Sciatic nerve (tissue), 2 donors: ENCODE data around the gene OBSL1. TPM values are rescaled to one million over a fixed set of nuclear protein-coding genes. Genes with fewer than 3 reads are reported as not detected.

Experiments used
- ATAC-seq: fragments of 200-7000 bp; cut with Tn5 transposase; one replicate; pipeline ENCODE4 v1.9.1; 2020; ENCODE audit warnings: mild to moderate bottlenecking, moderate library complexity
- DNase-seq: peaks from one replicate; pipeline ENCODE4 v3.0.0-alpha.2; 2020; ENCODE audit warnings: low spot score
- intact Hi-C: fragments of 100-400 bp; cut with DNase I; formaldehyde crosslinking; loops from one replicate; pipeline ENCODE4 v1.14.2; 2022
- total RNA-seq: library from RNA; stranded (reverse); fragmentation: NEBNext Ultra II Directional; extraction: Animal tissue kit (Norgen Biotek cat#: 25700); gene quantifications from one replicate; pipeline ENCODE4 v1.2.1, GENCODE V29; 2021
- donor health status: DM: no; HTN: no; CAD: no.
- donor health status: DM: no; HTN: no; CAD: no.

Gene OBSL1
- total RNA-seq, 1 donor from 2014 or later = 85.2 TPM

DNA sequence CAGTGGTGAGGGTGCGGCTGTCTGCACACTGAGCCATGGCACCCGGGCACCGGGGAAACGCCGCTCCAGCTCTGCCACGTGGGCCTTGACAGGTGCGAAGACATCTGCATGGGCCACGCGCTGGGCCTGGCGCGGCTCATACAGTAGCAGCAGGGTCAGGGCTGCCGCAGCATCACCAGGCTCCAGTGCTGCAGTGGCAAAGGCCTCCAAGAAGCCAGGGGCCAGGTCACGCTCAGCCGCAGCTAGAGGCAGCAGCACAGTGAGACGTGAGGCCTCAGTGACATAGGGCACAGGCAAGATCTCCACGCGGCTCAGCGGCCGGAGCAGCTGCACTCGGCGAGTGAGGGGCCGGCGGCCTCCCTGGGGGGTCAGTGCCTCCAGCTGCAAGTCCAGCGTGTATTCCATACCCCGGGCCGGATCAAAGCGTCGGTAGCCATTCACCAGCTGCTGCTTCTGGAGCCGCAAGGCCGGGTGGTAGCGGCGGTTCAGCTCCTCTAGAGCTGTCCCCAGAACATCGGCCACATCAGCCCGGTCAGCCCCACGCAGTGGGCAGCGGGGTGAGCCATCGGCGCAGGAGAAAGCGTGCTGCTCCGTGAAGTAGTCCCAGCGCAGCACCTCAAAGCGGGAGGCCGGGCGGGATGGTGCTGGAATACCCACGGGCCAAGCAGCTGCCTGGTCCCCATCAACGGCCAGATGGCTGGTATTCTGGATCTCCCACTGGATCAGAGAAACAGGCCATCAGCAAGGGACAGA is 31.2 kb downstream of the OBSL1 start:
- intact Hi-C loops = loop anchor here (5.0 kb wide), 1 partner anchor 102 kb away; no protein-coding TSS in a partner anchor
- DNase-seq = no peak
- ATAC-seq = no peak

DNA sequence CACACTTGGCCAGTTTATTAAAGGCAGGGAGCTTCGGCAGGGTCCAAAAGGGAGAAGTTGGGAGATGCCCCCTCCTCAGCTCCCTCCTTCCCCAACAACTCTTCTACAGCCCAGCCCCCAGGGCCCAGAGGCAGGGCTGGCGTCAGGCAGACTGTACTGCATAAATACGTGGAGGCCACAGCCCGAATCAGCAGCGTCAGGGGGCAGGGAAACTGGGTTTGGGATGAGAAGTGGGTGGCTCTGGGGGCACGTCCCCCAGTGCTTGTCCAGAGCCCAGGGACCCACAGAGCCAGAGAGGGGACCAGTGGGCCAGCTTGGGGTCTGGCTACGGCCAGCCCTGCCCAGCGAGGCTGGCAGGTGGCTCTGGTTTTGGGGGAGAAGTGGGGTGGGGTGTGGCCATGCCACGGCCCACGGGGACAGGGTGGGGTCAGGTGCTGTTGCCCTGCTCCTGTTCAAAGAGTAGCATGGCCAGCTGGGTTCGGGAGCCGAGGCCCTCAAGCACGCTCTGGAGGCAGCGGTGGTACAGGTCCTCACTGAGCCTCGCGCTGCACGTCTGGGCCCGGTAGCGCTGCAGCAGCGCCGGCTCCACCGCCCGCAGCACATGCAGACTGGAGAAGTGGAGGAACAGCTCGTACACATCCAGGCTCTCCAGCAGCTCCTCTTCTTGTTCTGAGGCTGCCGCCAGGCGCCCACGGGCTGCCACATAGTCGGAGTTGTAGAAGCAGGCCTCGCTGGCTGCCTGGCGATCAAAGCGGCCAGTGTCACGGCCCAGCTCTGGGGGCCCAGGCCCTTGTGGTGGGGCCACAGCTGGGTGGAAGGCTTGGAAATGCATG is 32.2 kb downstream of the OBSL1 start:
- DNase-seq (no peak), ATAC-seq (no peak)
- intact Hi-C loops = no loop called here

DNA sequence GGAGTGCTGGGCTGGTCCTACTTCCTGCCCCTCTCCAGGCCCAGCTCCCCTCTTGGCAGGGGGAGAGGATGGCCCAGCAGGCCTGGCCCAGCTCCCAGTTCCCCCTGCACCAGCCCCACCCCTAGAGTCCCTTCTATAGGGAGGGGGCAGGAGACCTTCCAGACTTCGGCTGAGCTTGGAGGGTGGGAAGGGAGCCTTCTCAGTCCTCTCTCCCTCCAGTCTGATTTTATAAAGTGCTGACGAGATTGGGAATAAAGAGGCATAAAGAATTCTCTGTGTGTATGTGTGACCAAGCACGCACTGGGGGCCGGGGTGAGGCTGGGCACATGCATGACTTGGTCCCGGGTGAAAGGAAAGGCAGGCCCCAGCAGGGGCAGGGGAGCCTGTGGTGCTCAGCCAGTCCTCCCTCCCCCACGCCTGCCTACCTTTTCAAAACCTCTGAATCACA is 32.8 kb downstream of the OBSL1 start:
- intact Hi-C loops = no loop called here
- ATAC-seq = peak; percentile 6

DNA sequence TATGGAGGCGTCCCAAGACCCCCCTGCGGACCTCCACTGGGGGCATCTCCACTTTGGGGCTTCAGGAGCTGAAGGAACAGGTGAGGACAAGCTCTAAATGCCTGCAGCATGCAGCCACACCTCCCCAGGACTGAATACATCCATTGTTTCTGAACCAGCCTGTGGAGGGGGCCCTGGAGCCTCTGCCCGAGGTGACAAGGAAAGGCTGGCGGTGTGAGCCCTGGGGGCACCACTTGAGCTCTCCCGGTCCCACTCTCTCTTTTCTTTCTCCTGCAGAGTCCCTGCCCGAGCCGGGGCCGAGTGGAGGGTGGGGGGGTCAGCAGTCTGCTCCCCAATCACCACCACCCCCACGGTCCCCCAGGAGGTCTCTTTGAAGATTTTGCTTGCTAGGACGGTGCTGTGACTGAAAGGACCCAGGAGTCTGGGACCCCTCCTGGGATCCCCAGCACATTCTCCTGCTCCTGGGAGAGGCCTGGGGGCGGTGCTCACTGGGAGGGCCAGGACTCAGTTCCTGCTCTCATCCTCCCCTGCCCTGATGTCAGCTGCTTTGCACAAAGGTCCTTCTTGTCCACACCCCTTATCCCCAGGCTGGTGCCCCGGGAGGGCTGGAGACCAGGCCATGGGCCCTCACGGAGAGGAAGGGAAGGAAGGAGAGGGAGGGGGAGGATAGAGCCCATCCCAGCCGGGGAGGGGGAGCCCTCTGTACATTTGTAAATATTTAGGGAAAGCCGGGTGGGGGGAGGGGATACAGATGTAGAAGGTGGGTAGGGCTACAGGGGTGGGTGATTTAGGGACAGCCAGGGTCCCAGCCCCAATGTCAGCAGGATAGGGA is 33.5 kb downstream of the OBSL1 start:
- peak; percentile 3 for ATAC-seq
- intact Hi-C loops = no loop called here
- DNase-seq = no peak

More for the DNA sequence above, 32.8 kb downstream of the OBSL1 start:
- DNase-seq = no peak

DNA sequence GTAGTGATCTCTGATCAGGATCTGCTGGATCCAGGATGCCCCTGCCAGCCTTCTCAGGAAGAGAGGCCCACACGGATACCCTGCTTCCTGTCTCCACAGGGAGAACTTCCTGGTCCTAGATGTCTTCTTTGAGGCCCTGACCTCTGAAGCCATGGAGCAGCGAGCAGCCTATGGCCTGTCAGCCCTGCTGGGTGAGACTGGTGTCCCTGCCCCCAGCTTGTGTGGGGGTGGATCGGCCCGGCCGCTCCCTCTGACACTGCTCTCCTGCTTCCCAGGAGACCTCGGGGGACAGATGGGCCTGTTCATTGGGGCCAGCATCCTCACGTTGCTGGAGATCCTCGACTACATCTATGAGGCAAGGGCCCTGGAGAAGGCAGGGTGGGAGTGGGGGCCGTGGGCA is 34.4 kb downstream of the OBSL1 start:
- ATAC-seq (no peak), DNase-seq (no peak)
- intact Hi-C loops = no loop called here

DNA sequence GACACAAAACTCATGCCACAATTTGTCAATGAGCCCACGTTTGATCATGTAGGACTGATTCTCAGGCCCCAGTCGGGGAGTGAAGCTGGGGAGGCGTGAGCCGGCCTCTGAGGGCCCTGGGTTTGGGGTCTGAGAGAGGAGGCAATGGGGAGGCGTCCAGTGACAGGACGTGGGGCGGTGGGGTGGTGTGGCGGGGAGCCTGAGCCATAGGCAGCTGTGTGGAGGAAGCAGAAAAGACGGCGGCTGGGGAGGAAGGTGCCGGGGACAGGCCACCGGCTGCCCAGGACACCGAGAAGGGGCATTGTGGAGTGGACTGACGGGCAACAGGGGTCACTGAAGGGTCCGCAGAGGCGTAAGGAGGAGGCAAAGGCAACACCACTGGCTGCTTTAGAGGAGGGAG is 34.9 kb downstream of the OBSL1 start:
- DNase-seq (no peak), ATAC-seq (no peak)
- intact Hi-C loops = no loop called here

DNA sequence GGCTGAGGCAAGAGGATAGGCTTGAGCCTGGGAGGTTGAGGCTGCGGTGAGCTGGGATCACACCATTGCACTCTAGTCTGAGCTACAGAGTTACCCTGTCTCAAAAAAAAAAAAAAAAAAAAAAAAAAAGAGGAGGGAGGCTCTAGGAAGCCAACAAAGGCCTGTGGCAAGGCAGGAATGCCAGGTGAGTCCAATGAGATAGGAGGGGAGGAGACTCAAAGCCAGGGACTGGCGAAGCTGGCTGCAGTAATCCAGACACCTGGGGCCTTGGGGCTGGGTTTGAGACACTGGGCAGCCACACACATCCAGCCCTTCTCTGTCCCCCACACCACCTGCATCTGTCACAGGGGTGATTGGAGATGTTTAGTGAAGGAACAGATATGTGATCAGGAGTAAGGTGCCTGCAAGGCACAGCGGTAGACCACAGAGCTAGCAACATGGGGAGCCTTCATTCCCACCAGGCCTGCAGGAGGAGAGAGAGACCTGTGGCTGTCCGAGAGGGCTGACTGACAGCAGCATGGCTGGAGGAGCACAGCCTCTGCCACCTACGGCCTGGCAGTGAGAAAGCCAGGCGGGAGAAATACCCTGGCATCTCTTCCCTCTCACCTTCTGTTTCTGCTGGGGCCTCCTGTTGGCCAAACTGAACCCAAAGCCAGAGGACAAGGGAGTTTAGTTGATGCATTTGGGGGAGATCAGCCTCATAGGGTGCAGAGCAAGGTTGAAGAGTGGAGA is 37.2 kb downstream of the OBSL1 start:
- DNase-seq (no peak), ATAC-seq (no peak)
- intact Hi-C loops = loop anchor here (5.0 kb wide), 1 partner anchor 132 kb away; no protein-coding TSS in a partner anchor

DNA sequence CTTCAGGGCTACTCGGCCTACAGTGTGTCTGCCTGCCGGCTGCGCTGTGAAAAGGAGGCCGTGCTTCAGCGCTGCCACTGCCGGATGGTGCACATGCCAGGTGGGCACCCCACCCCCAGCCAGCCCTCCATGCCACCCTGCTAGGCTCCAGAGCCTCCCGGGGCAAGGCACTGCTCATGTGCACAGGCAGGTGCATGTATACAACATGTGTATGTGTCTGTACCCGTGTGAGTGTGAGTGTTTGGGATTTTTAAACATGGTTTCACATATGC is 39.0 kb downstream of the OBSL1 start:
- intact Hi-C loops = loop anchor here (5.0 kb wide), 1 partner anchor 130 kb away; no protein-coding TSS in a partner anchor
- DNase-seq (no peak), ATAC-seq (no peak)

DNA sequence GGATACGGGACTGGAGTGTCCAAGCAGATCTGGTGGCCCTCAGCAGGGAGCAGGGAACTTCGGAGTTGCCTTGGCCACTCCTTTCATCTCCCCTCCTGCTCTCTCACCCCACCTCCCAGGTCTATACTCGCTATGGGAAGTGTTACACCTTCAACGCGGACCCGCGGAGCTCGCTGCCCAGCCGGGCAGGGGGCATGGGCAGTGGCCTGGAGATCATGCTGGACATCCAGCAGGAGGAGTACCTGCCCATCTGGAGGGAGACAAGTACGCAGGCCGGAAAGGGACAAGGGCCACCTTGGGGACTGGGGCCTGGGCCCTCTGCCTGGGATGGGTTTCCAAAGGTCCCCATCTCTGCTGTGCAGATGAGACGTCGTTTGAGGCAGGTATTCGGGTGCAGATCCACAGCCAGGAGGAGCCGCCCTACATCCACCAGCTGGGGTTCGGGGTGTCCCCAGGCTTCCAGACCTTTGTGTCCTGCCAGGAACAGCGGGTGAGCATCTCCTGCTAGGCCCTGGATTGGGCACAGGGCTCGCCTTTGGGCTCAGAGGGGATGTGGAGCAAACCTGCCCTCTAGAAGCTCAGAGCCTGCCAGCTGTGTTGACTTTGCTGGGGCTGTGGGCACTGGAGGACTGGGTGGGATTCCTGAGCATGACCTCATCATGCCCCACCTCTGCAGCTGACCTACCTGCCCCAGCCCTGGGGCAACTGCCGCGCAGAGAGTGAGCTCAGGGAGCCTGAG is 39.5 kb downstream of the OBSL1 start:
- ATAC-seq (no peak), DNase-seq (no peak)
- intact Hi-C loops = loop anchor here (5.0 kb wide), 1 partner anchor 130 kb away; no protein-coding TSS in a partner anchor

DNA sequence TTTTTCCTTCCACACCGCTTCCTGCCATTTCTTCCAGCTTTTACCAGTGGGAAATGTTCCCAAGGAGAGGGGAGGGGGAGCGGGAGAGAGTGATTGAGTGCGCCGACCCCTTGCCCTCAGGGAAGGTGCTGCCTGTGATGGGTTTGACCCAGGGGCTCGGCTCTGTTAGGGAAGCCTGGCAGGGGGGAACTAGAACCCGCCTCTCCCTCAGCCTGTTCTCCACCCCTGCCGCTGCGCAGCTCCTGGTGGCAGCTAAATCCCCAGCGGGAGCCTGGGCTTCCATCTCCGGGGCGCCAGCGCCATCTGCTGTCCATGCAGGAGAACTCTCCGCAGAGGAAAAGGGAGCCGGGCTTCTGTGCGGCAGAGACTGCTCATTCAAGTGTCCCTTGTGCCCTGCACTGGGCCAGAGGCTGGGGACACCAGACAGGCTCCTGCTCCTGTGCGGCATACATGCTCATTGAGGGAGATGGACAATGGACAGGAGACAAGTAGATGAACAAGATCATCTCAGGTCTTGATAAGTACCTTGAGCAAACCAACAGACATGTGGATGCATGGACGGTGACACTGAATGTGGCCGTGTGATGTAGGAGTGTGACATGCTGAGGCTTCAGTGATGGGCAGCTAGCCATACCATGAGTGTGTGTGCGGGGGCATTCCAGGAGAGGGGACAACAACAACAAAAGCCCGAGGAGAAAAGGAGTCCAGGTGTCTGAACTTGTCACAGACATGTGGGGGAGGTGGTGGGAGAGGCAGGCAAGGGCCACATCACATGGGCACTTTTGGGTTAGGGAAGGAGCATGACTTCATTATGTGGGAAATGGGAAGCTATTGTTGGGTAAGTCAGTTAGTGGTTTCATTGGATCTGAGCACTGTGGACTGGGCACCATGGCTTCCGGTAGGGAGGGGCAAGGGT is 41.0 kb downstream of the OBSL1 start:
- ATAC-seq (peak; percentile 94), DNase-seq (peak; percentile 94)
- intact Hi-C loops = loop anchor here (5.0 kb wide), 1 partner anchor 128 kb away; no protein-coding TSS in a partner anchor

DNA sequence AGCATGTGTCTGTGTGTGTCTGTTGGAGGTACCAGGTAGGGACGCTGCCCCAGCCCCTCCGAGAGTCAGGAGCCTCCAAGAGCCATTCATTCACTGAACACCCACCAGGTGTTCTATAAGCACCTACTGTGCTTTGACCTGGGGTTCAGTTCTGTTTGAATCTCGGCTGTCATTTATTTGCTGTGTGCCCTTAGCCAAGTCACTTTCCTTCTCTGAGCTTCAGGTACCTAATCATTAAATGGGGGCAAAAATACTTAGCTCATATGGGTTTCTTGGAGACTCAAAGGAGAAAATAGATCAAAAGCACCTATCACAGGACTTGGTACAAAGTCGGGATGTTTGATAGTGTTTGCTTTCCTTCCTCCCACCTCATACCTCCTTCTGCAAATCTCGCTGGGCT is 43.9 kb downstream of the OBSL1 start:
- intact Hi-C loops = no loop called here
- DNase-seq = no peak

DNA sequence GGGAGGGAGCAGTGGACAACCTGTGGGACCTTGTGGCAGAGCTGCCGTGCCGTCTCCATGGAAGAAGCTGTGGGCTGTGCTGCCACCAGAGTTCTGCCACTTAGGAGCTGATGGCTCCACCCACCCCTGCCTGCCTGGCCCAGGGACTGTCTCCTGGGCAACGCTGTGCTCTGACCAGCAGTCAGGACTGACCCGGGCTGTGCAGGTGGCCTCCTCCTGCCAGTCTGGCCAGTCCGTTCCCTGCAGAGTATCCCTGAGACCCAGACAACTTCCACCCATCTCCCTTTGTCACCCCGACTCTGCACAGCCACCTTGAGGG is 44.3 kb downstream of the OBSL1 start:
- intact Hi-C loops = no loop called here
- ATAC-seq (no peak), DNase-seq (no peak)

More for the DNA sequence above, 43.9 kb downstream of the OBSL1 start:
- no peak for ATAC-seq

DNA sequence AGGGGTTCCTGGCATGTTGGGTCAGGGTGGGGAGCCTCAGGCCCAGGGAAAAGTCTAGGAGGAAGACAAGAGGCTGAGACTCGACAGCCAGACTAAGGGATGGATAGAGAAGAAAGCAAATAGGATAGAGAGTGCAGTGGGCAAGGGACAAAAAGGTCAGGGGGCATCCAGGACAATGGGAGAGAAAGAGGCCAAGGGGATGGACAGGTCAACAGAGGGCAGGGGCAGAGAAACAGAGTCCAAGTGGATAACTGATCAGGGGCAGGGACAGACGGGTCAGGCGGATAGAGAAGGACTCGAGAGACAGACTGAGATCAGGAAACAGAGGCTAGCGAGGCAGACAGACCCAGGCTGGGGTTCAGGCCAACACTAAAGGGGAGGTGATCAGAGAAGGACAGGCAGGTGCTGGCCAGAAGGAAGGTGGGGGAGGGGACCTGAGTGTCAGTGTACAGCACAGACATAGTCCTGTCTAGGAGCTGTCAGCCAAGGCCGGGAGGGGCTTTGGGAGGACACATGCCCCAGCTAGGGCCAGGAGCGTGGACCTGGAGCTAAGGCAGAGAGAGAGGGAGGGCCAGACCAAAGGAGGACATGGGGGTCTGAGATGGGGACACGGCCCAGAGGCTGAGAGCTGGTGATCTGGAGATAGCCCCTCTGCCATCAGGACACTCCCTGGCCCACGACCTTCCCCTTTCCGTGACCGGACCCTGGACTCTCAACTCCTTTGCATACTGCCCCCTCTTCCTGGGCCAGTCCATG is 44.8 kb downstream of the OBSL1 start:
- no peak for DNase-seq
- ATAC-seq = no peak
- intact Hi-C loops = no loop called here

DNA sequence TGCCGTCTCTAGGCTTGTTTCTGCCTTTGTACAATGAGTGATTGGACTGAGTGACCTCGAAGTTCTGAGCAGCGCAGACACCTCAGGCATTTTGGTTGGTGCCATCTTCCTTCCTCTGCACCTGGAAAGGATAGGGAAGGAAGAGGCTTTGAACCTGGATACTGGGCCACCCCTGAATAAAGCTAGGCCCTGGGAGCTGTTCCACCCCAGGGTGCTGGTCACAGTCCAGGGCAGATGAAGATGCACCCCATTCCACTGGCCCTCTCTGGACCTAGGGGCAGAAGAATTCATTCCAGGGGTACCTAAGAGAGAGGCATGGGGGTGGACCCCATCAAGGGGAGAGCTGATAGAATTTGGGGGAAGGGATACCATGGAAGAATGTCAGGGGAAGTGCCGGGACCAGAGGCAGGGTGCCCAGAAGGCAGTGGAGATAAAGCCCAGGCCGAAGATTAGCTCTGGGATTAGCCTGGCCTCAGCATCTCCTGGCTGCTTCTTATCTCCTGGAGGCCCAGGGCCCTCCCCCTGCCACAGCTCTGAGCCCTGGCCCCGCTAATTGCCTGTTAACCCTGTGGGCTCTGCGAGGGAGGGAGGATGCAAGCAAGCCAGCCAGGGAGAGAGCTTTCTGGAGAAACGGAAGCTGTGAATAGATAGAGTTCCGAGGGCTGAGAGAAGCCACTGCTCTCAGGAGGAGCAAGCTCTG is 45.7 kb downstream of the OBSL1 start:
- DNase-seq (no peak), ATAC-seq (no peak)
- intact Hi-C loops = no loop called here

DNA sequence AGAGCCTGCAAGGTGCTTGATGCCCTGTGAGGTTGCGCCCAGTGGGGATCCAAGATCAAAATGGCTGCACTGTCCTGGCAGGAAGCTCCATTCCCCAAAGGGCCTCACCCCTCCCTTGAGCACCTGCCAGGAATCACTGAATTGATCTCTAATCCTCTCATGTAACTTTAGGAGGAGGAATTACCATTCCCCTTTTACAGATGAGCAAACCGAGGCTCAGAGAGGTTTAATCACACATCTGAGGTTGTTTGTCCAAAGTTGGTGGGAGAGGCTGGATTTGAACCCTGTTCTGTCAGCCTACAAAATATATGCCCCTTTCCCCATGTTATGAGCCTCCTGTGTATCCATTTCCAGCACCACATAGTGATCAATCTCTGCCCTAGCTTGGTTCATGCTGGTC is 46.5 kb downstream of the OBSL1 start:
- ATAC-seq (no peak), DNase-seq (no peak)
- intact Hi-C loops = no loop called here
